ENCODE data around the gene NOVA2.

The NOVA2 gene

GRCh38 chr19:45960595-45961235 is 12.9 kb downstream of the NOVA2 start:
- TF ChIP-seq, protein P1, sequence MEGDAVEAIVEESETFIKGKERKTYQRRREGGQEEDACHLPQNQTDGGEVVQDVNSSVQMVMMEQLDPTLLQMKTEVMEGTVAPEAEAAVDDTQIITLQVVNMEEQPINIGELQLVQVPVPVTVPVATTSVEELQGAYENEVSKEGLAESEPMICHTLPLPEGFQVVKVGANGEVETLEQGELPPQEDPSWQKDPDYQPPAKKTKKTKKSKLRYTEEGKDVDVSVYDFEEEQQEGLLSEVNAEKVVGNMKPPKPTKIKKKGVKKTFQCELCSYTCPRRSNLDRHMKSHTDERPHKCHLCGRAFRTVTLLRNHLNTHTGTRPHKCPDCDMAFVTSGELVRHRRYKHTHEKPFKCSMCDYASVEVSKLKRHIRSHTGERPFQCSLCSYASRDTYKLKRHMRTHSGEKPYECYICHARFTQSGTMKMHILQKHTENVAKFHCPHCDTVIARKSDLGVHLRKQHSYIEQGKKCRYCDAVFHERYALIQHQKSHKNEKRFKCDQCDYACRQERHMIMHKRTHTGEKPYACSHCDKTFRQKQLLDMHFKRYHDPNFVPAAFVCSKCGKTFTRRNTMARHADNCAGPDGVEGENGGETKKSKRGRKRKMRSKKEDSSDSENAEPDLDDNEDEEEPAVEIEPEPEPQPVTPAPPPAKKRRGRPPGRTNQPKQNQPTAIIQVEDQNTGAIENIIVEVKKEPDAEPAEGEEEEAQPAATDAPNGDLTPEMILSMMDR (IDR thresholded peaks at IDR 0.05; ENCODE audit: low read depth, low read length): no peak
- no peak for DNase-seq (ENCODE audit: extremely low read depth, low read depth)

DNA sequence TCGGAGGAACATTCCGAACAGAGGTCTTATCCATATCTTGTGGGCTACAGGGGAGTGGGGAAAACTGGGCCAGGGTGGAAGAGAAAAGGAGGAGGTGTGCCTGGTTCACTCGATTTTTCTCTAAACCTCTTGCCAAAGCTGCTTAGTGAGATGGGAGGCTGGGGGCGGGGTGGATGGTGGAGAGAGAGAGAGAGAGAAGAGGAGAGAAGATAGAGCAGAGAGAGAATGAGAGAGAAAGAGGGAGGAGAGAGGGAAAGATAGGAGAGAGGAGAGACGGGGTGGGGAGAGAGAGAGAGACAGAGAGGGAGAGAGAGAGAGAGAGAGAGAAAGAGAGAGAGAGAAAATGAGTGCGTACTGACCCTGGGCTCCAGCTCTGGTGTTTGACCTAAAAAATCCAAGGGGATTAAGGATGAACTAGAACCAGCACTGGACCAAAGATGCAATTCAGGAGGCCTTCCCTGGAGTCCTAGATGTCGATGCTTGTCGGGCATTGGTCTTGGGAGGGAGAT is 14.1 kb downstream of the NOVA2 start:
- TF ChIP-seq, protein P1 (IDR thresholded peaks at IDR 0.05; ENCODE audit: low read depth, low read length): no peak
- DNase-seq (ENCODE audit: extremely low read depth, low read depth): no peak

- DNase-seq (ENCODE audit: extremely low read depth, low read depth): no peak
- TF ChIP-seq, protein P1 (IDR thresholded peaks at IDR 0.05; ENCODE audit: low read depth, low read length): no peak
Observed at GRCh38 chr19:45958769-45959516, 14.7 kb downstream of the NOVA2 start.

DNA sequence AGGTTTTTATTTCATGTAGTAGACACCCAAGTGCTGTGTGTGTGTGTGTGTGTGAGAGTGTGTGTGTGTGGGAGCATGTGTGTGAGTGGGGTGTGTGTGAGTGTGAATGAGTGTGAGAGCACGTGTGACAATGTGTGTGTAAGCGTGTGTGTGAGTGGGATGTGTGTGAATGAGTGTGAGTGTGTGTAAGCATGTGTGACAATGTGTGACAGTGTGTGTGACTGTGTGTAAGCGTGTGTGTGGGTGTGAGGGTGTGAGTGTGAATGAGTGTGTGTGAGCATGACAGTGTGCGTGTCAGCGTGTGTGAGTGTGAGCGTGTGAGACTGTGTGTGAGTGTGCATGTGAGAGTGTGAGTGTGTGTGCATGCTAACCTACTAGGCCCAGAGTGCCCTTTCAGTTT is 15.3 kb downstream of the NOVA2 start:
- TF ChIP-seq, protein P1 (IDR thresholded peaks at IDR 0.05; ENCODE audit: low read depth, low read length): no peak
- no peak for DNase-seq (ENCODE audit: extremely low read depth, low read depth)

DNA sequence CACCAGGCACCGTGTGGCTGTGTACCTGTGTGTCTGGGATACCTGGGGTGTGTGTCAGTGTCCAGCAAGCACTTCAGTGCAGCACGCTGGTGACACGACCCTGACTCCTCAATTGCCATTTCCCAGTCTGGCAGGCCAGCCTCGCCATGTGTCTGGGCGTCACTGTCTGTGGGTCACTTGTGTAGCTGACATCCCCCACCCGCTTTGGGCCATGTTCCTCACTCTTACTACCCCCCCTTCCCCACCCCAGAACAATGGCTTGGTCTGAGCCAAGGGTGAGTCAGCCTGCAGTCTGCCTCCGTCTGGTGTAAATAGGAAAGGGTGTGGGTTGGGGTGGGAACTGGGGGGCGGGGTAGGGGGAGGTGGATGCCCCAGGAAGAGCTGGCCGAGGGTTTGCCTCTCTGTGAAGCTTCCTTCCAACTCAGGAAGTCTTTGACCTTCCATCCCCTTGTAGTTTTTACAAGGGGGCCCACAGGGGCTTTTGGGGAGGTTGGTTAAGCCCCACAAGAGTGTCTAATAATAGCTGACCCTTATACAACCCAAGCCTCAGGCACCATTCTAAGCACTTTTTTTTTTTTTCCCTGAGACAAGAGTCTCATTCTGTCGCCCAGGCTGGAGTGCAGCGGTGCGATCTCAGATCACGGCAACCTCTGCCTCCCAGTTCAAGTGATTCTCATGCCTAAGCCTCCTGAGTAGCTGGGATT is 17.6 kb downstream of the NOVA2 start:
- no peak for DNase-seq (ENCODE audit: extremely low read depth, low read depth)
- TF ChIP-seq, protein P1 (IDR thresholded peaks at IDR 0.05; ENCODE audit: low read depth, low read length): no peak

DNA sequence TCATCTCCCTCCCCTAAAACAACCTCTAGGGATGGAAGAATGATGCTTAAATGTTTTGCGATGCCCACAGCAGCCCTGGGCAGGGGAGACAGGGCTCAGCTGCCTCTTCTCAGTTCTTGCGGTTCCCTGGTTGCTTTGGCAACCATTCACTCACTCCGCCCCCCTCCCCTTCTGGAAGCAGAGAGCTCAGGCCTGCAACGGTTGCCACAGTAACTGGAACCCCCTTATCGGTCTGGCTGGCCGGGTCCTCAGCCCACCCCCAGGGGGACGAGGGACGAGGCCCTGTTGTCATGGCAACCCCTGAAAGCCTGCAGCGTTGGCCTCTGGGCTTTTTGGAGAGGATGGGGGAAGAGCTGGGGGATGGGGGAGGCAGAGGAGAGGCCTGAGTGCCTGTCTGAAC is 19.5 kb downstream of the NOVA2 start:
- TF ChIP-seq, protein P1 (IDR thresholded peaks at IDR 0.05; ENCODE audit: low read depth, low read length): no peak
- DNase-seq (ENCODE audit: extremely low read depth, low read depth): no peak

GRCh38 chr19:45953676-45954075 is 20.0 kb downstream of the NOVA2 start:
- no peak for DNase-seq (ENCODE audit: extremely low read depth, low read depth)
- TF ChIP-seq, protein P1 (IDR thresholded peaks at IDR 0.05; ENCODE audit: low read depth, low read length): no peak

Measured in AG09319 (cell line).